Stimulated activated CD4-positive, alpha-beta T cell treated with anti-CD3 and anti-CD28 coated beads, Interleukin-12 subunit alpha, Interleukin-12 subunit beta, amount 100 ng/mL, for 4 hours (primary cell): ENCODE measurements around the gene USP22.

Source experiments
- DNase-seq: peaks from one replicate; pipeline ENCODE4 v3.0.0-alpha.2; 2020

USP22 gene

GRCh38 chr17:20999841-21000532, 42.8 kb downstream of the USP22 start:
- no peak for DNase-seq

GRCh38 chr17:20999044-20999573, 43.7 kb downstream of the USP22 start:
- DNase-seq = no peak

- no peak for DNase-seq
Measured at GRCh38 chr17:20998571-20999043, 44.2 kb downstream of the USP22 start.

GRCh38 chr17:20997711-20998570, 44.9 kb downstream of the USP22 start:
- no peak for DNase-seq

- DNase-seq = no peak
Measured at GRCh38 chr17:20996724-20997615, 45.8 kb downstream of the USP22 start.

GRCh38 chr17:20995873-20996723, 46.7 kb downstream of the USP22 start:
- no peak for DNase-seq

- no peak for DNase-seq
Measured at GRCh38 chr17:20995164-20995872, 47.5 kb downstream of the USP22 start.

GRCh38 chr17:20994779-20995149, 48.0 kb downstream of the USP22 start:
- DNase-seq = no peak

- no peak for DNase-seq
Measured at GRCh38 chr17:20993863-20994778, 48.7 kb downstream of the USP22 start.

GRCh38 chr17:20992987-20993862, 49.6 kb downstream of the USP22 start:
- peak; percentile 46 for DNase-seq

- DNase-seq = no peak
Measured at GRCh38 chr17:20992416-20992815, 50.4 kb downstream of the USP22 start.

GRCh38 chr17:20991276-20992037, 51.4 kb downstream of the USP22 start:
- DNase-seq = no peak

GRCh38 chr17:20989991-20990855, 52.6 kb downstream of the USP22 start:
- no peak for DNase-seq

GRCh38 chr17:20989481-20989880, 53.3 kb downstream of the USP22 start:
- no peak for DNase-seq

- DNase-seq = no peak
Measured at GRCh38 chr17:20988896-20989295, 53.9 kb downstream of the USP22 start.

- DNase-seq = no peak
Measured at GRCh38 chr17:20988001-20988636, 54.7 kb downstream of the USP22 start.

GRCh38 chr17:20987511-20987910, 55.3 kb downstream of the USP22 start:
- no peak for DNase-seq
